ENCODE data around the gene SHB.

DNA sequence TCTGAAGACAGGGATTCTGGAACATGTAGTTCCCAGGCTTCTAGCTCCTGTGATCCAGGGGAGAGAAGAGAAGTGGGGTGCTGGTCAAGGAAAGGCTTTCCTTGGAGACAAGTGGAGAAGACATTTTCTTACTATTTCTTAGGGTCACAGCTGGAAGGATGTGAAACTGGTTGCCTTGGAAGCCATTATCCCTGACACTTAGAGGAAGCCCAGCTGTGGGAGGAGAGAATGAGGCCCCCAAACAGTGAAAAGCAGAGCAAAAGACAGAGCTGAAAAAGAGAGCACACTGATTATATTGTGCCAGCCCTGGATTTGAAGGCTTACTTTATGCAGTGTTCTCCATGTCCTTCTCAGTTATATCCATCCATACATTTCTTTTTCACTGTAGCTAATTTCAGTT, 17.5 kb upstream of the SHB start:
- TF ChIP-seq POLR2A (IDR thresholded peaks at IDR 0.05), result no peak
- TF ChIP-seq, protein P1, sequence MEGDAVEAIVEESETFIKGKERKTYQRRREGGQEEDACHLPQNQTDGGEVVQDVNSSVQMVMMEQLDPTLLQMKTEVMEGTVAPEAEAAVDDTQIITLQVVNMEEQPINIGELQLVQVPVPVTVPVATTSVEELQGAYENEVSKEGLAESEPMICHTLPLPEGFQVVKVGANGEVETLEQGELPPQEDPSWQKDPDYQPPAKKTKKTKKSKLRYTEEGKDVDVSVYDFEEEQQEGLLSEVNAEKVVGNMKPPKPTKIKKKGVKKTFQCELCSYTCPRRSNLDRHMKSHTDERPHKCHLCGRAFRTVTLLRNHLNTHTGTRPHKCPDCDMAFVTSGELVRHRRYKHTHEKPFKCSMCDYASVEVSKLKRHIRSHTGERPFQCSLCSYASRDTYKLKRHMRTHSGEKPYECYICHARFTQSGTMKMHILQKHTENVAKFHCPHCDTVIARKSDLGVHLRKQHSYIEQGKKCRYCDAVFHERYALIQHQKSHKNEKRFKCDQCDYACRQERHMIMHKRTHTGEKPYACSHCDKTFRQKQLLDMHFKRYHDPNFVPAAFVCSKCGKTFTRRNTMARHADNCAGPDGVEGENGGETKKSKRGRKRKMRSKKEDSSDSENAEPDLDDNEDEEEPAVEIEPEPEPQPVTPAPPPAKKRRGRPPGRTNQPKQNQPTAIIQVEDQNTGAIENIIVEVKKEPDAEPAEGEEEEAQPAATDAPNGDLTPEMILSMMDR (IDR thresholded peaks at IDR 0.05), result no peak

All from thyroid gland (tissue), 4 donors.